GM12878 (cell line): ENCODE measurements around the gene SHISA6. TPM values are rescaled to one million over a fixed set of nuclear protein-coding genes. Genes with fewer than 3 reads are reported as not detected.

Source experiments
- ATAC-seq: fragments of 200-7000 bp; cut with Tn5 transposase; 3 replicates; pipeline ENCODE4 v1.9.1; 2020; ENCODE audit warnings: mild to moderate bottlenecking, moderate library complexity
- BruUV-seq: library from RNA; stranded (reverse); fragments of 400-500 nt; replicated peaks from 2 replicates; lab custom pipeline; 2021; lab: Mats Ljungman, UMichigan
- CTCF ChIA-PET: fragments of 300-600 bp; sonication (Branson Sonifier 250); formaldehyde crosslinking; extraction: SDS; loops from one replicate; lab custom pipeline; 2021; ENCODE audit warnings: inconsistent platforms; lab: Yijun Ruan, JAX
- POLR2A ChIA-PET: fragments of 350-600 bp; formaldehyde crosslinking; extraction: SDS; loops from one replicate; lab custom pipeline; 2021; ENCODE audit warnings: inconsistent platforms; lab: Charles Lee
- RAD21 ChIA-PET: fragments of 300-600 bp; sonication (Branson Sonifier 250); formaldehyde crosslinking; loops from one replicate; lab custom pipeline; 2023; ENCODE audit warnings: antibody characterized with exemption; ENCODE audit not compliant: unreplicated experiment; lab: Charles Lee
- SMC1A ChIA-PET: fragments of 300-600 bp; sonication (Branson Sonifier 250); formaldehyde crosslinking; loops from one replicate; lab custom pipeline; 2023; ENCODE audit not compliant: unreplicated experiment, uncharacterized antibody; lab: Charles Lee
- DNase-seq: peaks from one replicate; pipeline ENCODE4 v3.0.0-alpha.2; 2011; ENCODE audit warnings: low read depth, low spot score
- FAIRE-seq: peaks from 3 replicates; lab custom pipeline; 2011; peaks lifted over from hg19 to GRCh38; lab: Jason Lieb, UNC
- H2AFZ ChIP-seq: 2 replicates; pipeline ENCODE4 v1.6.0; 2011; ENCODE audit warnings: low read depth, low read length, control low read depth; ENCODE audit not compliant: control insufficient read depth
- H3K27ac ChIP-seq: 2 replicates; pipeline ENCODE4 v1.5.1; 2011; ENCODE audit warnings: control low read depth; ENCODE audit not compliant: control insufficient read depth, insufficient read depth
- H3K27me3 ChIP-seq, 2 experiments: replicated peaks in 1 of 2; 2 replicates each; pipeline versions ENCODE4 v1.6.0 to v1.6.1; 2011; ENCODE audit warnings: low read length in 1 of 2; ENCODE audit not compliant: control insufficient read depth in 2 of 2, insufficient read depth in 2 of 2
- H3K36me3 ChIP-seq, 2 experiments: 2 replicates each; pipeline ENCODE4 v1.5.1; 2011; ENCODE audit warnings: low read length in 1 of 2; ENCODE audit not compliant: control insufficient read depth in 2 of 2, insufficient read depth in 2 of 2
- H3K4me1 ChIP-seq: 2 replicates; pipeline ENCODE4 v1.6.1; 2011; ENCODE audit warnings: mild to moderate bottlenecking, low read length, moderate library complexity, mixed read lengths; ENCODE audit not compliant: control insufficient read depth, insufficient read depth
- H3K4me2 ChIP-seq: 2 replicates; pipeline ENCODE4 v1.6.0; 2011; ENCODE audit warnings: control low read depth; ENCODE audit not compliant: control insufficient read depth, insufficient read depth
- H3K4me3 ChIP-seq: fragments of 200-600 bp; sonication (generic); 2 replicates; pipeline ENCODE4 v1.5.1; 2016
- H3K79me2 ChIP-seq: 2 replicates; pipeline ENCODE4 v1.6.0; 2011; ENCODE audit warnings: low read length; ENCODE audit not compliant: control insufficient read depth, insufficient read depth
- H3K9ac ChIP-seq: 2 replicates; pipeline ENCODE4 v1.8.0; 2011; ENCODE audit warnings: low read length, control low read depth, mixed read lengths; ENCODE audit not compliant: control insufficient read depth, insufficient read depth
- H3K9me3 ChIP-seq: replicated peaks from 3 replicates; pipeline ENCODE4 v1.5.1; 2011; ENCODE audit warnings: mild to moderate bottlenecking, low read length; ENCODE audit not compliant: control insufficient read depth, insufficient read depth
- H4K20me1 ChIP-seq: 2 replicates; pipeline ENCODE4 v1.6.0; 2011; ENCODE audit not compliant: control insufficient read depth, insufficient read depth
- BHLHE40 ChIP-seq, 2 experiments: fragments of 450-650 bp in 1 of 2; IDR thresholded peaks; 2 replicates each; pipeline ENCODE4 v1.6.1; 2011 to 2017; ENCODE audit warnings: low read depth in 2 of 2, borderline replicate concordance in 1 of 2, improper control_type of control experiment in 1 of 2, low read length in 1 of 2, mild to moderate bottlenecking in 1 of 2
- BMI1 ChIP-seq: fragments of 450-650 bp; IDR thresholded peaks from 2 replicates; pipeline ENCODE4 v1.6.1; 2016; ENCODE audit warnings: mild to moderate bottlenecking, moderate library complexity, borderline replicate concordance
- CEBPB ChIP-seq, 2 experiments: fragments of 150-350 bp in 1 of 2; IDR thresholded peaks; 2 replicates each; pipeline ENCODE4 v1.6.1; 2012 to 2014; ENCODE audit warnings: low read depth in 2 of 2, low read length in 2 of 2, borderline replicate concordance in 1 of 2, inconsistent platforms in 1 of 2
- CHD1 ChIP-seq: IDR thresholded peaks from 2 replicates; pipeline ENCODE4 v1.6.1; 2012; ENCODE audit warnings: low read depth, low read length, improper control_type of control experiment
- E4F1 ChIP-seq: fragments of 450-650 bp; IDR thresholded peaks from 2 replicates; pipeline ENCODE4 v1.6.1; 2018; ENCODE audit warnings: borderline replicate concordance, mild to moderate bottlenecking; ENCODE audit not compliant: partially characterized antibody
- HDAC2 ChIP-seq: fragments of 200-600 bp; sonication (generic); IDR thresholded peaks from 2 replicates; pipeline ENCODE4 v1.6.1; 2017
- MAX ChIP-seq: IDR thresholded peaks from 2 replicates; pipeline ENCODE4 v1.6.1; 2012; ENCODE audit warnings: low read depth, low read length, improper control_type of control experiment
- NKRF ChIP-seq: fragments of 450-650 bp; conservative IDR thresholded peaks from 2 replicates; pipeline ENCODE4 v1.6.1; 2017; ENCODE audit warnings: mild to moderate bottlenecking, moderate library complexity
- POLR2A ChIP-seq: IDR thresholded peaks from 2 replicates; pipeline ENCODE4 v1.6.1; 2011; ENCODE audit warnings: low read depth, mild to moderate bottlenecking, low read length
- POLR2AphosphoS2 ChIP-seq: IDR thresholded peaks from 2 replicates; pipeline ENCODE4 v1.6.1; 2011; ENCODE audit warnings: low read depth, mild to moderate bottlenecking, low read length, improper control_type of control experiment, moderate library complexity
- RUNX3 ChIP-seq: IDR thresholded peaks from 2 replicates; pipeline ENCODE4 v1.6.1; 2012; ENCODE audit warnings: low read length, inconsistent platforms
- SMC3 ChIP-seq: IDR thresholded peaks from 2 replicates; pipeline ENCODE4 v1.6.1; 2011; ENCODE audit warnings: low read length, improper control_type of control experiment, borderline replicate concordance
- TARDBP ChIP-seq: IDR thresholded peaks from 2 replicates; pipeline ENCODE4 v1.6.1; 2016; ENCODE audit warnings: borderline replicate concordance
- TBL1XR1 ChIP-seq: IDR thresholded peaks from 2 replicates; pipeline ENCODE4 v1.6.1; 2012; ENCODE audit warnings: low read depth, low read length, improper control_type of control experiment
- TCF12 ChIP-seq: IDR thresholded peaks from 2 replicates; pipeline ENCODE4 v1.6.1; 2011; ENCODE audit warnings: low read depth, mild to moderate bottlenecking, low read length
- TCF7 ChIP-seq: IDR thresholded peaks from 2 replicates; pipeline ENCODE4 v1.6.1; 2014; ENCODE audit warnings: antibody characterized with exemption, borderline replicate concordance
- YY1 ChIP-seq: IDR thresholded peaks from 2 replicates; pipeline ENCODE4 v1.6.1; 2011; ENCODE audit warnings: low read depth, mild to moderate bottlenecking, low read length
- ZNF217 ChIP-seq: fragments of 450-650 bp; IDR thresholded peaks from 2 replicates; pipeline ENCODE4 v1.6.1; 2017; ENCODE audit warnings: antibody characterized with exemption, mild to moderate bottlenecking
- ZNF384 ChIP-seq: IDR thresholded peaks from 2 replicates; pipeline ENCODE4 v1.6.1; 2012; ENCODE audit warnings: low read depth, mild to moderate bottlenecking, low read length, improper control_type of control experiment, borderline replicate concordance
- WGBS: methylation state at CpG from one replicate; pipeline ENCODE4 v1.1.6; 2016; ENCODE audit warnings: low lambda C conversion rate; ENCODE audit not compliant: insufficient replicate concordance, insufficient coverage; ENCODE audit errors: missing lambda C conversion rate; 5-methylcytosine and 5-hydroxymethylcytosine counted together
- in situ Hi-C: fragments of 300-500 bp; cut with MboI; formaldehyde crosslinking; loops from 9 replicates; pipeline ENCODE4 v1.14.3; 2018; ENCODE audit warnings: mixed read lengths
- intact Hi-C: fragments of 100-400 bp; cut with micrococcal nuclease; formaldehyde crosslinking; loops from one replicate; pipeline ENCODE4 v1.14.2; 2022; ENCODE audit not compliant: unreplicated experiment
- polyA plus RNA-seq, 11 experiments: library from polyadenylated mRNA; depleted of rRNA in 4 of 11; unstranded in 6 of 11; stranded (reverse) in 5 of 11; fragments of >200 nt; fragmentation: Nextera tagmentation in 4 of 11; fragmentation: Illumina TruSeq in 1 of 11; extraction: Ambion mirVana in 4 of 11; extraction: Trizol in 1 of 11; gene quantifications; 1 replicate in 1 of 11; 2 replicates in 10 of 11; pipeline versions ENCODE4 v1.2.1 to v1.2.3, GENCODE V29; 2011 to 2016; ENCODE audit warnings: inconsistent platforms in 2 of 11, missing spikeins in 2 of 11, low read depth in 1 of 11
- total RNA-seq, 4 experiments: library from RNA; depleted of rRNA in 3 of 4; stranded (reverse); fragments of >200 nt in 3 of 4; fragmentation: Illumina TruSeq in 1 of 4; extraction: Trizol in 1 of 4; gene quantifications; 2 replicates each; pipeline versions ENCODE4 v1.2.1 to v1.2.3, GENCODE V29; 2013 to 2021

SHISA6 gene
- total and polyA plus RNA-seq, 10 of the 15 experiments (the other 5 are each of a cell fraction or from before 2014, with no cell fraction given): not detected

- Histone ChIP-seq H3K79me2 (no peaks in the 10 kb centered on the region), H2AFZ (no peak overlapping the region), H3K9me3 (no peaks in the 10 kb centered on the region; the same call in 2 of the 3 replicates), H4K20me1 (no peaks in the 10 kb centered on the region), H3K27me3 (no peaks in the 10 kb centered on the region)
- ATAC-seq: no peak
- TF ChIP-seq TCF12 (no peak), TCF7 (no peak), TBL1XR1 (no peak), POLR2A (no peak), SMC3 (no peak), HDAC2 (no peak), RUNX3 (no peak), MAX (no peak), CHD1 (no peak), BMI1 (no peak), ZNF217 (no peak), POLR2AphosphoS2 (no peak), TARDBP (no peak), YY1 (no peak), E4F1 (no peak), CEBPB (IDR thresholded peaks at IDR 0.05; ENCODE audit: borderline replicate concordance in 1 of 2, low read depth in 2 of 2, low read length in 2 of 2) (no peak), BHLHE40 (IDR thresholded peaks at IDR 0.05; ENCODE audit: borderline replicate concordance in 1 of 2, low read depth in 2 of 2, low read length in 1 of 2) (no peak), ZNF384 (no peak), NKRF (no peak)
- TF ChIP-seq, all 136 proteins: peak for 0
- SMC1A ChIA-PET: no interaction called here
- DNase-seq (no peak), FAIRE-seq (no peak)
- Histone ChIP-seq H3K9ac (no peak overlapping the region), H3K4me3 (no peak overlapping the region), H3K4me2 (no peak overlapping the region), H3K27ac (no peak overlapping the region), H3K4me1 (no peaks in the 10 kb centered on the region), H3K36me3 (no peaks in the 10 kb centered on the region)
- in situ Hi-C loops (loop anchor here (5.0 kb wide), 2 partner anchors 43 to 47 kb away; no protein-coding TSS in a partner anchor), intact Hi-C loops (no loop called here)
- RAD21 ChIA-PET: no interaction called here
- no TSS peak for BruUV-seq
- CTCF ChIA-PET: no interaction called here
- WGBS: 27% methylated on average over 7 of the region's 7 CpGs
- POLR2A ChIA-PET: no interaction called here
These were observed 4.2 kb downstream of the SHISA6 start for GRCh38 chr17:11245187-11245586.
